Ishikawa (cell line): ENCODE data around the gene AASS.

Experiments
- CEBPB ChIP-seq: IDR thresholded peaks from 2 replicates; pipeline ENCODE4 v1.6.1; 2012
- CREB1 ChIP-seq: IDR thresholded peaks from 2 replicates; pipeline ENCODE4 v1.6.1; 2012; ENCODE audit warnings: low read depth
- EGR1 ChIP-seq: IDR thresholded peaks from 2 replicates; pipeline ENCODE4 v1.6.1; 2012
- EP300 ChIP-seq: IDR thresholded peaks from 2 replicates; pipeline ENCODE4 v1.6.1; 2012; ENCODE audit warnings: borderline replicate concordance
- FOXM1 ChIP-seq: IDR thresholded peaks from 2 replicates; pipeline ENCODE4 v1.6.1; 2012; ENCODE audit warnings: low read depth, borderline replicate concordance
- MAX ChIP-seq: IDR thresholded peaks from 2 replicates; pipeline ENCODE4 v1.6.1; 2012
- NFIC ChIP-seq: IDR thresholded peaks from 2 replicates; pipeline ENCODE4 v1.6.1; 2012
- RAD21 ChIP-seq: IDR thresholded peaks from 2 replicates; pipeline ENCODE4 v1.6.1; 2012; ENCODE audit warnings: low read depth
- REST ChIP-seq: IDR thresholded peaks from 2 replicates; pipeline ENCODE4 v1.6.1; 2012; ENCODE audit warnings: low read depth, mild to moderate bottlenecking
- TAF1 ChIP-seq: IDR thresholded peaks from 2 replicates; pipeline ENCODE4 v1.6.1; 2012; ENCODE audit warnings: low read depth, mild to moderate bottlenecking
- TCF12 ChIP-seq: IDR thresholded peaks from 2 replicates; pipeline ENCODE4 v1.6.1; 2012; ENCODE audit warnings: low read depth
- TEAD4 ChIP-seq: IDR thresholded peaks from 2 replicates; pipeline ENCODE4 v1.6.1; 2012
- USF1 ChIP-seq: IDR thresholded peaks from 2 replicates; pipeline ENCODE4 v1.6.1; 2012
- YY1 ChIP-seq: IDR thresholded peaks from 2 replicates; pipeline ENCODE4 v1.6.1; 2012; ENCODE audit warnings: low read depth
- ZBTB7A ChIP-seq: IDR thresholded peaks from 2 replicates; pipeline ENCODE4 v1.6.1; 2012; ENCODE audit warnings: low read depth

Gene AASS

GRCh38 chr7:122148081-122148480 lies 4.0 kb upstream of the AASS start:
- TF ChIP-seq NFIC (no peak), ZBTB7A (no peak)

- TF ChIP-seq CREB1 (no peak), MAX (no peak), USF1 (no peak), RAD21 (no peak), EGR1 (no peak), YY1 (no peak)
Observed at GRCh38 chr7:122145937-122146645, 2.0 kb upstream of the AASS start.

GRCh38 chr7:122143376-122143750 lies 686 bp downstream of the AASS start:
- TF ChIP-seq REST (no peak), EGR1 (no peak), MAX (no peak), TAF1 (no peak), FOXM1 (no peak), ZBTB7A (no peak), YY1 (no peak), NFIC (no peak), CEBPB (no peak), TCF12 (no peak), EP300 (no peak), RAD21 (no peak), CREB1 (no peak)

GRCh38 chr7:122140918-122141317 lies 3.1 kb downstream of the AASS start:
- TF ChIP-seq EGR1 (no peak), CEBPB (no peak), CREB1 (no peak), USF1 (no peak), MAX (no peak), ZBTB7A (no peak), TCF12 (no peak), TEAD4 (no peak)

GRCh38 chr7:122137251-122138077 lies 6.6 kb downstream of the AASS start:
- TF ChIP-seq CEBPB (no peak), TAF1 (no peak), CREB1 (no peak), FOXM1 (no peak), EGR1 (no peak), TCF12 (no peak), NFIC (no peak), ZBTB7A (no peak), RAD21 (no peak), REST (no peak), USF1 (no peak), TEAD4 (no peak), EP300 (no peak), MAX (no peak), YY1 (no peak)
